ENCODE data around the gene ITGBL1. TPM values are rescaled to one million over a fixed set of nuclear protein-coding genes. Genes with fewer than 3 reads are reported as not detected.

The ITGBL1 gene
- total RNA-seq, 4 donors from 2014 or later: 7.7 to 10.4 (median 9.2) TPM

DNA sequence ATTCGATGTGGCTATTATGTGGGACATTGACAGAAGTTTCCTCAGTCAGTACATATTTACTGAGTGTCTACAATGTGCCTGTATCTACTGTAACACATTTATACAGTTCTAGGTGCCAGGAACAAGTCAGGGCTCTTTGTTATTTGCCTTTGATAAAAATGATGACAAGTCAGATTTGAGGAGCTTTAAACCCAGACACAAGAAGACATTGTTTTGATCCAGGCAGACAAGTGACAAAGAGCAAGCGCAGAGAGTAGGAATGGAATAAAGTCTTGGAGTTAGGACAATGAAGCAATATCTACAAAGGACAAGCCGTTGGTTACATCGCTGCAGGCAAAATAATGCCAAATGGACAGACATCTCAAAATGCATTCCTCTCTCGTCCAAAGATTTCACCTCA lies 70.1 kb downstream of the ITGBL1 start:
- no peaks in the 10 kb centered on the region for H3K27me3 ChIP-seq
- no peak for DNase-seq (ENCODE audit: low spot score in 2 of 2)
- no peak overlapping the region for H3K4me3 ChIP-seq
- H3K4me1 ChIP-seq: no peaks in the 10 kb centered on the region
- H3K27ac ChIP-seq: peak overlapping the region; percentile 22
- H3K36me3 ChIP-seq: no peaks in the 10 kb centered on the region
- H3K9me3 ChIP-seq: no peaks in the 10 kb centered on the region
- TF ChIP-seq POLR2AphosphoS5 (IDR thresholded peaks at IDR 0.05): no peak
- TF ChIP-seq EP300 (IDR thresholded peaks at IDR 0.05): no peak
- TF ChIP-seq, protein P1, sequence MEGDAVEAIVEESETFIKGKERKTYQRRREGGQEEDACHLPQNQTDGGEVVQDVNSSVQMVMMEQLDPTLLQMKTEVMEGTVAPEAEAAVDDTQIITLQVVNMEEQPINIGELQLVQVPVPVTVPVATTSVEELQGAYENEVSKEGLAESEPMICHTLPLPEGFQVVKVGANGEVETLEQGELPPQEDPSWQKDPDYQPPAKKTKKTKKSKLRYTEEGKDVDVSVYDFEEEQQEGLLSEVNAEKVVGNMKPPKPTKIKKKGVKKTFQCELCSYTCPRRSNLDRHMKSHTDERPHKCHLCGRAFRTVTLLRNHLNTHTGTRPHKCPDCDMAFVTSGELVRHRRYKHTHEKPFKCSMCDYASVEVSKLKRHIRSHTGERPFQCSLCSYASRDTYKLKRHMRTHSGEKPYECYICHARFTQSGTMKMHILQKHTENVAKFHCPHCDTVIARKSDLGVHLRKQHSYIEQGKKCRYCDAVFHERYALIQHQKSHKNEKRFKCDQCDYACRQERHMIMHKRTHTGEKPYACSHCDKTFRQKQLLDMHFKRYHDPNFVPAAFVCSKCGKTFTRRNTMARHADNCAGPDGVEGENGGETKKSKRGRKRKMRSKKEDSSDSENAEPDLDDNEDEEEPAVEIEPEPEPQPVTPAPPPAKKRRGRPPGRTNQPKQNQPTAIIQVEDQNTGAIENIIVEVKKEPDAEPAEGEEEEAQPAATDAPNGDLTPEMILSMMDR (IDR thresholded peaks at IDR 0.05): no peak
- TF ChIP-seq POLR2A (IDR thresholded peaks at IDR 0.05): no peak
- 61% methylated on average over 5 of the region's 5 CpGs for WGBS

DNA sequence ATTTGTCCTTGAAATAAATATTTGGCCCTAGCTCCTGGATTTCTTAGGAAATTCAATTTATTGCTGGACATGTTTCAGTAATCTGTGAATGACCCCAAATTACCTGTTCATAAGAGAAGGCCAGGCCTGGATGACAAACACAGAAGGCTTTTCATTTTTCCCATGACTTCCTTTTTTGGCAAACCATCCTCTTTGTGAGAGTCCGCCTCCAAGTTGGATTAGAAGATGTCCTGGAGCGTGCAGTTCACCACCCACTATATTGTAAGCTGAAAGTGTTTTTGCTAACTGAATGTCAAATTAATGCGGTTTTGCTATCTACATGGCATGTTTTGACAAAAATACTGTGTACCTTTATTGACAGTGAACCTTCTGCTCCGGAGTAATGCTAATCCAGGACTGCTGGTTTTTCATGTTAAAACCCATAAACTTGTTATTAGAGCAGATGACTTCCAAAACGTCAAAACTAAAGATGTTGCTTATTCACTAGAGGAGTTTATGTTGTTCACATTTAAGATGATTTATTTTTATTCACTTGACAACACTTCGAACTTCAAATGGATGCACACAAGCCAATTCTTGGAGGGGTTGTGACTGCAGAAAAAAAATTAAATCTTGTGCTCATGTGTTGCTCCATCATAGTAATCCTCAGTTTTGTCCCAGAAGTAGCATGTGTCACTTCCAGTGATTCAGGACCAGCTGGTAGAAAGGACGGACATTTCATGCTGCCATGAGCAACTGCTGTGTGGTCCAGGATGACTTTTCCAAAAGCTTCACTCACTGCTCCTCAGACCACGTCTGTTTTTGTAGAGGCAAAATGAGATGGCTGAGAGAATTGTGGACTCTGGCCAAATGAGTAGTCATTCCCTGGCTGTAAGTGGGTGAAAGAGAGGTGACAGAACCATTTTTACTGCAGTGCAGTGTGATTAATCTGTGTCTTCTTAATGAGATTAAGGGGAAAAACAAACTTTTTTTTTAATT lies 71.0 kb downstream of the ITGBL1 start:
- WGBS: 35% methylated on average over 8 of the region's 8 CpGs
- peak in 1 of 2 donors; percentile 67 for DNase-seq (ENCODE audit: low spot score in 2 of 2)
- peak overlapping the region; percentile 22 for H3K27ac ChIP-seq

DNA sequence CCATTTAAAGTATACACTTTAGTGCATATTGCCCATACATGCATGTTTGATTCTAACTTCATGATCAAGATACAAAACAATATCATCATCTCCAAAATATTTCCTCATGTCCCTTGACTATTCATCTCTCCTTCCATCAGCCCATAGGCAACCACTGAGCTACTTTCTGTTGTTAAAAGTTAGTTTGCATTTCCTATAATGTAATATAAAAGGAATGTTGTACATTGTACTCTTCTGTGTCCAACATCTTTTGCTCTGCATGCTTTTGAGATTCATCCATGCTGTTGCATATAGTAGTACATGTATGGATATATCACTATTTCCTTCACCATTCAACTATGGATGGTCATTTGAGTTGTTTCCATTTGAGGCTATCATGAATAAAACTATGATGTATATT lies 74.7 kb downstream of the ITGBL1 start:
- Histone ChIP-seq H3K9me3 (no peaks in the 10 kb centered on the region), H3K27ac (no peak overlapping the region), H3K36me3 (no peaks in the 10 kb centered on the region), H3K4me3 (no peak overlapping the region), H3K27me3 (no peaks in the 10 kb centered on the region), H3K4me1 (no peaks in the 10 kb centered on the region)
- no peak for DNase-seq (ENCODE audit: low spot score in 2 of 2)
- no peak for TF ChIP-seq POLR2AphosphoS5 (IDR thresholded peaks at IDR 0.05)
- no peak for TF ChIP-seq POLR2A (IDR thresholded peaks at IDR 0.05)
- TF ChIP-seq, protein P1 (IDR thresholded peaks at IDR 0.05): no peak
- no peak for TF ChIP-seq EP300 (IDR thresholded peaks at IDR 0.05)

More for the DNA sequence above, 71.0 kb downstream of the ITGBL1 start:
- H3K4me3 ChIP-seq: no peak overlapping the region
- H3K4me1 ChIP-seq: no peaks in the 10 kb centered on the region
- TF ChIP-seq EP300 (IDR thresholded peaks at IDR 0.05) (no peak), POLR2A (IDR thresholded peaks at IDR 0.05) (no peak), POLR2AphosphoS5 (IDR thresholded peaks at IDR 0.05) (peak in 1 of 3 donors; percentile 24)
- TF ChIP-seq, protein P1 (IDR thresholded peaks at IDR 0.05): no peak
- no peaks in the 10 kb centered on the region for H3K36me3 ChIP-seq
- no peaks in the 10 kb centered on the region for H3K9me3 ChIP-seq
- no peaks in the 10 kb centered on the region for H3K27me3 ChIP-seq

DNA sequence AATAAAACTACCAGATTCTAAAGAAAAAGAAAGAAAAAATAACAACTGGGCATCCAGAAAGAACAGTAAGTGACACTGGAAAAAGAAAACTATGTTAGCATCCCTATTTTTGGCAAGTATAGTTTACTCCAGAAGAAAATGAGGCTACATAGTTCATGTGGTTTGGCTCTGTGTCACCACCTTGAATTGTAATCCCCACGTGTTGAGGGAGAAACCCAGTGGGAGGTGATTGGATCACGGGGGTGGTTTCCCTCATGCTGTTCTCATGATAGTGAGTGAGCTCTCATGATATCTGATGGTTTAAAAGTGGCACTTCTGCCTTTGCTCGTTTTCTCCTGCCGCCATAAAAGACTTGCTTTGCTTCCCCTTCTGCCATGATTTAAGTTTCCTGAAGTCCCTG lies 76.9 kb downstream of the ITGBL1 start:
- Histone ChIP-seq H3K27ac (no peak overlapping the region), H3K4me3 (no peak overlapping the region), H3K4me1 (no peaks in the 10 kb centered on the region), H3K36me3 (no peaks in the 10 kb centered on the region), H3K27me3 (no peaks in the 10 kb centered on the region), H3K9me3 (no peaks in the 10 kb centered on the region)
- DNase-seq (ENCODE audit: low spot score in 2 of 2): peak in 1 of 2 donors; percentile 68
- TF ChIP-seq POLR2A (IDR thresholded peaks at IDR 0.05): no peak
- TF ChIP-seq POLR2AphosphoS5 (IDR thresholded peaks at IDR 0.05): no peak
- no peak for TF ChIP-seq EP300 (IDR thresholded peaks at IDR 0.05)
- TF ChIP-seq, protein P1 (IDR thresholded peaks at IDR 0.05): no peak
- 37% methylated on average over 4 of the region's 4 CpGs for WGBS

- TF ChIP-seq POLR2A (IDR thresholded peaks at IDR 0.05) (no peak), EP300 (IDR thresholded peaks at IDR 0.05) (no peak), POLR2AphosphoS5 (IDR thresholded peaks at IDR 0.05) (no peak)
- TF ChIP-seq, protein P1 (IDR thresholded peaks at IDR 0.05): no peak
- H3K9me3 ChIP-seq: no peaks in the 10 kb centered on the region
- DNase-seq (ENCODE audit: low spot score in 2 of 2): no peak
- H3K4me1 ChIP-seq: no peaks in the 10 kb centered on the region
- H3K27me3 ChIP-seq: no peaks in the 10 kb centered on the region
- no peaks in the 10 kb centered on the region for H3K36me3 ChIP-seq
- no peak overlapping the region for H3K27ac ChIP-seq
- H3K4me3 ChIP-seq: no peak overlapping the region
These were observed 77.8 kb downstream of the ITGBL1 start for GRCh38 chr13:101530293-101530692.

All from suprapubic skin (tissue), 4 donors.